GM21717 (cell line): ENCODE measurements around the gene CEACAM21.
"Not testable (repeated sequence)": the region's sequence is repeated elsewhere in the genome, so short reads cannot be mapped to it uniquely, and the experiment has no call there.

Experiments used
- ATAC-seq: cut with Tn5 transposase; IDR thresholded peaks from one replicate; pipeline ENCODE4 v1.9.1; 2021; ENCODE audit warnings: mild to moderate bottlenecking, moderate library complexity; ENCODE audit not compliant: unreplicated experiment

Gene CEACAM21

GRCh38 chr19:41548954-41549688 is 26.8 kb upstream of the CEACAM21 start:
- no peak for ATAC-seq

GRCh38 chr19:41549884-41550283 is 26.1 kb upstream of the CEACAM21 start:
- ATAC-seq, result no peak

GRCh38 chr19:41551212-41551610 is 24.8 kb upstream of the CEACAM21 start:
- ATAC-seq, result no peak

- no peak for ATAC-seq
Measured at GRCh38 chr19:41551711-41552110, 24.3 kb upstream of the CEACAM21 start.

GRCh38 chr19:41552558-41552957 is 23.4 kb upstream of the CEACAM21 start:
- no peak for ATAC-seq

- ATAC-seq, result no peak
Measured at GRCh38 chr19:41553804-41554203, 22.2 kb upstream of the CEACAM21 start.

- no peak for ATAC-seq
Measured at GRCh38 chr19:41554907-41555306, 21.1 kb upstream of the CEACAM21 start.

GRCh38 chr19:41555748-41556147 is 20.2 kb upstream of the CEACAM21 start:
- no peak for ATAC-seq

- no peak for ATAC-seq
Measured at GRCh38 chr19:41563854-41564514, 12.0 kb upstream of the CEACAM21 start.

- ATAC-seq, result no peak
Measured at GRCh38 chr19:41564515-41565378, 11.2 kb upstream of the CEACAM21 start.

- no peak for ATAC-seq
Measured at GRCh38 chr19:41565379-41565720, 10.6 kb upstream of the CEACAM21 start.

GRCh38 chr19:41566001-41566400 is 10.0 kb upstream of the CEACAM21 start:
- no peak for ATAC-seq

- ATAC-seq, result no peak
Measured at GRCh38 chr19:41569481-41570150, 6.3 kb upstream of the CEACAM21 start.

- no peak for ATAC-seq
Measured at GRCh38 chr19:41570179-41570578, 5.8 kb upstream of the CEACAM21 start.

GRCh38 chr19:41570639-41571112 is 5.3 kb upstream of the CEACAM21 start:
- ATAC-seq, result no peak

GRCh38 chr19:41577144-41577830 is 1.3 kb downstream of the CEACAM21 start:
- no peak for ATAC-seq

- ATAC-seq, result no peak
Measured at GRCh38 chr19:41577833-41578232, 1.9 kb downstream of the CEACAM21 start.

GRCh38 chr19:41578886-41579285 is 2.9 kb downstream of the CEACAM21 start:
- no peak for ATAC-seq

GRCh38 chr19:41581068-41581467 is 5.1 kb downstream of the CEACAM21 start:
- ATAC-seq, result not testable (repeated sequence)

- ATAC-seq, result not testable (repeated sequence)
Measured at GRCh38 chr19:41582577-41583182, 6.7 kb downstream of the CEACAM21 start.
